Gastroesophageal sphincter (tissue), 3 donors: Measurements from ENCODE around the gene AFF3.
"Not testable (repeated sequence)": the region's sequence is repeated elsewhere in the genome, so short reads cannot be mapped to it uniquely, and the experiment has no call there.

Experiments used
- EP300 ChIP-seq: sonication (generic); formaldehyde crosslinking; IDR thresholded peaks from one replicate; pipeline ENCODE4 v1.6.1; 2017; ENCODE audit warnings: antibody characterized with exemption, mild to moderate bottlenecking
- POLR2A ChIP-seq, 2 donors: fragments of 450-650 bp; IDR thresholded peaks; one replicate each; pipeline ENCODE4 v1.6.1; 2017; ENCODE audit warnings: antibody characterized with exemption in 2 of 2, mild to moderate bottlenecking in 2 of 2, moderate library complexity in 1 of 2
- POLR2AphosphoS5 ChIP-seq: sonication (generic); formaldehyde crosslinking; IDR thresholded peaks from one replicate; pipeline ENCODE4 v1.6.1; 2017; ENCODE audit warnings: antibody characterized with exemption
- TF ChIP-seq, protein P1 (sequence below), 4 experiments: fragments of 200-600 bp in 2 of 4; fragments of 450-650 bp in 2 of 4; sonication (generic) in 1 of 4; IDR thresholded peaks; one replicate each; pipeline ENCODE4 v1.5.1; 2017 to 2019; ENCODE audit warnings: antibody characterized with exemption in 4 of 4, mild to moderate bottlenecking in 2 of 4, moderate library complexity in 2 of 4

DNA sequence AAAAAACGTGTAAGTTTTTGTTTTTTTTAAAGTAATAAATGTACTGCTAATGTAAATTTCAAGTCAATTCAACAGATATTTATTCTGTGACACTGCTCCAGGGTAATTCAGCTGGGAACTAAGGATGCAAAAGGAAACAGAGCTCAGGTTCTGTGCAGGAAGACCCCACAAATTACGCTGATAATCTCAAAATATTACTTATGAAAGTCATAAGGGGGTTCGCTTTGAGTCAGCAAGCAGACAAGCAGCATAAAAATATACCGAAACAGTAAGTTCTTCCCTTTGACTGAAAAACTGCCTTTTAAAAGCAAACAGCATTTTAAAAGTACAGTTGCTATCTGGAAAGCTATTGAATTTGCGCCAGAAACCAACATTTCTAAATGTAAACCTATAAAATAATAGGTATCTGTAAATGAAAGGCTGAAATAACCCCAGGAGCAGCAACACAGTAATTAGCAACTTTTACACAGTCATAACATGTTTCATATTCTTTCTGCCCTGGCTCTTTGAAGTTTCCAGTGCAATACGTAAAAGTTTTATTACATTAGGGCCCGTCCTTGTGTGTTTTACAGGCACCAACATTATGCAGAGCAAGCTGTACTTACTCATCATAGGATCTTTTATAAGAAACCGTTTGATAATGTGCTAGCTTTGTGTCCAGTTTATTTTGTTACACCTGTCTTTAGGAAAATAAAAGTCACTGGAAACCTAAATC is 39.8 kb downstream of the AFF3 start:
- TF ChIP-seq, protein P1, sequence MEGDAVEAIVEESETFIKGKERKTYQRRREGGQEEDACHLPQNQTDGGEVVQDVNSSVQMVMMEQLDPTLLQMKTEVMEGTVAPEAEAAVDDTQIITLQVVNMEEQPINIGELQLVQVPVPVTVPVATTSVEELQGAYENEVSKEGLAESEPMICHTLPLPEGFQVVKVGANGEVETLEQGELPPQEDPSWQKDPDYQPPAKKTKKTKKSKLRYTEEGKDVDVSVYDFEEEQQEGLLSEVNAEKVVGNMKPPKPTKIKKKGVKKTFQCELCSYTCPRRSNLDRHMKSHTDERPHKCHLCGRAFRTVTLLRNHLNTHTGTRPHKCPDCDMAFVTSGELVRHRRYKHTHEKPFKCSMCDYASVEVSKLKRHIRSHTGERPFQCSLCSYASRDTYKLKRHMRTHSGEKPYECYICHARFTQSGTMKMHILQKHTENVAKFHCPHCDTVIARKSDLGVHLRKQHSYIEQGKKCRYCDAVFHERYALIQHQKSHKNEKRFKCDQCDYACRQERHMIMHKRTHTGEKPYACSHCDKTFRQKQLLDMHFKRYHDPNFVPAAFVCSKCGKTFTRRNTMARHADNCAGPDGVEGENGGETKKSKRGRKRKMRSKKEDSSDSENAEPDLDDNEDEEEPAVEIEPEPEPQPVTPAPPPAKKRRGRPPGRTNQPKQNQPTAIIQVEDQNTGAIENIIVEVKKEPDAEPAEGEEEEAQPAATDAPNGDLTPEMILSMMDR (IDR thresholded peaks at IDR 0.05): not testable (repeated sequence)
- not testable (repeated sequence) for TF ChIP-seq POLR2AphosphoS5; POLR2A (IDR thresholded peaks at IDR 0.05); EP300
